ENCODE measurements around the gene PGM2.

- TF ChIP-seq CTCF (IDR thresholded peaks at IDR 0.05) = no peak
- no peak for TF ChIP-seq POLR2AphosphoS5 (IDR thresholded peaks at IDR 0.05; ENCODE audit: low read depth, low read length)
- no peak for TF ChIP-seq TAF1 (IDR thresholded peaks at IDR 0.05; ENCODE audit: borderline replicate concordance, low read depth, low read length)
- no peak for TF ChIP-seq GATA2 (CRISPR knock-in tag; IDR thresholded peaks at IDR 0.05)
- TF ChIP-seq REST (IDR thresholded peaks at IDR 0.05; ENCODE audit: low read depth, low read length) = no peak
- TF ChIP-seq FOXM1 (IDR thresholded peaks at IDR 0.05; ENCODE audit: low read depth) = no peak
- TF ChIP-seq RCOR1 (IDR thresholded peaks at IDR 0.05; ENCODE audit: low read length) = no peak
Measured at GRCh38 chr4:37893164-37893563, 66.7 kb downstream of the PGM2 start.

Data from SK-N-SH (cell line).